ENCODE data around the gene MT4. TPM values are rescaled to one million over a fixed set of nuclear protein-coding genes. Genes with fewer than 3 reads are reported as not detected.
A peak's percentile ranks its signal among the peaks of the same experiment; 100 is the strongest.

Gene MT4
- polyA plus RNA-seq, 1 of the 3 experiments (the other 2 are of a cell fraction) = not detected

GRCh38 chr16:56530872-56531271 lies 34.0 kb upstream of the MT4 start:
- POLR2A ChIA-PET = no interaction called here
- H3K9me2 ChIP-seq = no peaks in the 10 kb centered on the region
- H3K27me3 ChIP-seq (ENCODE audit: insufficient read depth) = no peaks in the 10 kb centered on the region
- H3K36me3 ChIP-seq (replicated peaks in 1 of 2; ENCODE audit: control insufficient read depth in 1 of 2, insufficient read depth in 2 of 2, low read length in 1 of 2) = no peaks in the 10 kb centered on the region
- CTCF ChIA-PET = interaction anchor here (0.9 to 1.8 kb wide), 2 partner anchors 17 to 70 kb away, joined by 3 to 5 read pairs; no protein-coding TSS in a partner anchor
- 100% methylated on average over 1 of the region's 1 CpG for WGBS (ENCODE audit: low lambda C conversion rate)
- peaks cover 9% of the 10 kb centered on the region for H3F3A ChIP-seq (replicated peaks; ENCODE audit: insufficient read depth)
- H3K4me3 ChIP-seq (ENCODE audit: low read depth in 2 of 2, low read length in 1 of 2) = no peak overlapping the region
- peaks cover 0 to 8% of the 10 kb centered on the region in 2 experiments; a peak in 1 of 4 replicates for H3K4me1 ChIP-seq (ENCODE audit: control insufficient read depth in 1 of 2, insufficient read depth in 2 of 2, low read depth in 1 of 2, low read length in 1 of 2)
- H3K27ac ChIP-seq (ENCODE audit: low read depth in 2 of 2, low read length in 1 of 2) = no peak overlapping the region
- no peaks in the 10 kb centered on the region for H3K9me3 ChIP-seq
- no peak overlapping the region for H2AFZ ChIP-seq (ENCODE audit: low read depth)
- DNase-seq = no peak
- 0 out of 2 replicates have a peak overlapping the region, but pooled peaks have one; percentile 3 for H3K4me2 ChIP-seq
- H3K79me2 ChIP-seq (ENCODE audit: insufficient read depth) = no peaks in the 10 kb centered on the region
- TF ChIP-seq, protein P1, sequence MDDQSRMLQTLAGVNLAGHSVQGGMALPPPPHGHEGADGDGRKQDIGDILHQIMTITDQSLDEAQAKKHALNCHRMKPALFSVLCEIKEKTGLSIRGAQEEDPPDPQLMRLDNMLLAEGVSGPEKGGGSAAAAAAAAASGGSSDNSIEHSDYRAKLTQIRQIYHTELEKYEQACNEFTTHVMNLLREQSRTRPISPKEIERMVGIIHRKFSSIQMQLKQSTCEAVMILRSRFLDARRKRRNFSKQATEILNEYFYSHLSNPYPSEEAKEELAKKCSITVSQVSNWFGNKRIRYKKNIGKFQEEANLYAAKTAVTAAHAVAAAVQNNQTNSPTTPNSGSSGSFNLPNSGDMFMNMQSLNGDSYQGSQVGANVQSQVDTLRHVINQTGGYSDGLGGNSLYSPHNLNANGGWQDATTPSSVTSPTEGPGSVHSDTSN (IDR thresholded peaks at IDR 0.05) = peak; percentile 60; the same call in 1 of the 2 replicates
- TF ChIP-seq NFIC (IDR thresholded peaks at IDR 0.05; ENCODE audit: borderline replicate concordance) (peak; percentile 20; the same call in 1 of the 2 replicates), RXRA (IDR thresholded peaks at IDR 0.05; ENCODE audit: borderline replicate concordance, low read depth) (no peak), CHD2 (IDR thresholded peaks at IDR 0.05; ENCODE audit: low read length, partially characterized antibody) (no peak), TCF12 (IDR thresholded peaks at IDR 0.05) (peak; percentile 54), REST (IDR thresholded peaks at IDR 0.05; ENCODE audit: low read depth, low read length) (no peak), ELF1 (IDR thresholded peaks at IDR 0.05) (no peak), JUND (IDR thresholded peaks at IDR 0.05) (peak; percentile 67), FOSL2 (IDR thresholded peaks at IDR 0.05; ENCODE audit: borderline replicate concordance, low read depth) (peak; percentile 27; the same call in 1 of the 2 replicates), GABPA (IDR thresholded peaks at IDR 0.05; ENCODE audit: low read depth) (no peak), TAF1 (IDR thresholded peaks at IDR 0.05; ENCODE audit: borderline replicate concordance, low read depth, low read length) (no peak), GATA2 (CRISPR knock-in tag; IDR thresholded peaks at IDR 0.05) (no peak), FOXM1 (IDR thresholded peaks at IDR 0.05; ENCODE audit: low read depth) (no peak), NRF1 (IDR thresholded peaks at IDR 0.05; ENCODE audit: low read depth, low read length) (no peak), RFX5 (IDR thresholded peaks at IDR 0.05; ENCODE audit: low read length) (no peak), USF1 (IDR thresholded peaks at IDR 0.05; ENCODE audit: borderline replicate concordance, low read depth) (no peak), RAD21 (IDR thresholded peaks at IDR 0.05; ENCODE audit: low read length) (no peak)
- TF ChIP-seq, protein P2, sequence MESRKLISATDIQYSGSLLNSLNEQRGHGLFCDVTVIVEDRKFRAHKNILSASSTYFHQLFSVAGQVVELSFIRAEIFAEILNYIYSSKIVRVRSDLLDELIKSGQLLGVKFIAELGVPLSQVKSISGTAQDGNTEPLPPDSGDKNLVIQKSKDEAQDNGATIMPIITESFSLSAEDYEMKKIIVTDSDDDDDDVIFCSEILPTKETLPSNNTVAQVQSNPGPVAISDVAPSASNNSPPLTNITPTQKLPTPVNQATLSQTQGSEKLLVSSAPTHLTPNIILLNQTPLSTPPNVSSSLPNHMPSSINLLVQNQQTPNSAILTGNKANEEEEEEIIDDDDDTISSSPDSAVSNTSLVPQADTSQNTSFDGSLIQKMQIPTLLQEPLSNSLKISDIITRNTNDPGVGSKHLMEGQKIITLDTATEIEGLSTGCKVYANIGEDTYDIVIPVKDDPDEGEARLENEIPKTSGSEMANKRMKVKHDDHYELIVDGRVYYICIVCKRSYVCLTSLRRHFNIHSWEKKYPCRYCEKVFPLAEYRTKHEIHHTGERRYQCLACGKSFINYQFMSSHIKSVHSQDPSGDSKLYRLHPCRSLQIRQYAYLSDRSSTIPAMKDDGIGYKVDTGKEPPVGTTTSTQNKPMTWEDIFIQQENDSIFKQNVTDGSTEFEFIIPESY (IDR thresholded peaks at IDR 0.05; ENCODE audit: borderline replicate concordance, low read depth) = no peak
- TF ChIP-seq, protein P3, sequence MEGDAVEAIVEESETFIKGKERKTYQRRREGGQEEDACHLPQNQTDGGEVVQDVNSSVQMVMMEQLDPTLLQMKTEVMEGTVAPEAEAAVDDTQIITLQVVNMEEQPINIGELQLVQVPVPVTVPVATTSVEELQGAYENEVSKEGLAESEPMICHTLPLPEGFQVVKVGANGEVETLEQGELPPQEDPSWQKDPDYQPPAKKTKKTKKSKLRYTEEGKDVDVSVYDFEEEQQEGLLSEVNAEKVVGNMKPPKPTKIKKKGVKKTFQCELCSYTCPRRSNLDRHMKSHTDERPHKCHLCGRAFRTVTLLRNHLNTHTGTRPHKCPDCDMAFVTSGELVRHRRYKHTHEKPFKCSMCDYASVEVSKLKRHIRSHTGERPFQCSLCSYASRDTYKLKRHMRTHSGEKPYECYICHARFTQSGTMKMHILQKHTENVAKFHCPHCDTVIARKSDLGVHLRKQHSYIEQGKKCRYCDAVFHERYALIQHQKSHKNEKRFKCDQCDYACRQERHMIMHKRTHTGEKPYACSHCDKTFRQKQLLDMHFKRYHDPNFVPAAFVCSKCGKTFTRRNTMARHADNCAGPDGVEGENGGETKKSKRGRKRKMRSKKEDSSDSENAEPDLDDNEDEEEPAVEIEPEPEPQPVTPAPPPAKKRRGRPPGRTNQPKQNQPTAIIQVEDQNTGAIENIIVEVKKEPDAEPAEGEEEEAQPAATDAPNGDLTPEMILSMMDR (IDR thresholded peaks at IDR 0.05) = no peak
- H4K20me1 ChIP-seq (ENCODE audit: insufficient read depth) = no peaks in the 10 kb centered on the region
- H3K9ac ChIP-seq = no peak overlapping the region
